GM18502 (cell line): ENCODE results near the gene MOB2.

Source experiments
- ATAC-seq: cut with Tn5 transposase; IDR thresholded peaks from one replicate; pipeline ENCODE4 v1.9.1; 2021; ENCODE audit warnings: mild to moderate bottlenecking; ENCODE audit not compliant: unreplicated experiment, poor library complexity

The MOB2 gene

GRCh38 chr11:1460396-1460985 is 26.1 kb downstream of the MOB2 start:
- no peak for ATAC-seq

- no peak for ATAC-seq
Observed at GRCh38 chr11:1459764-1460395, 26.7 kb downstream of the MOB2 start.

- no peak for ATAC-seq
Observed at GRCh38 chr11:1459219-1459575, 27.4 kb downstream of the MOB2 start.

- no peak for ATAC-seq
Observed at GRCh38 chr11:1458340-1459218, 28.0 kb downstream of the MOB2 start.

GRCh38 chr11:1457856-1458255 is 28.7 kb downstream of the MOB2 start:
- no peak for ATAC-seq

- no peak for ATAC-seq
Observed at GRCh38 chr11:1457326-1457680, 29.3 kb downstream of the MOB2 start.

GRCh38 chr11:1456596-1457325 is 29.8 kb downstream of the MOB2 start:
- no peak for ATAC-seq

- no peak for ATAC-seq
Observed at GRCh38 chr11:1456176-1456575, 30.4 kb downstream of the MOB2 start.

- ATAC-seq, result no peak
Observed at GRCh38 chr11:1455763-1456060, 30.9 kb downstream of the MOB2 start.

GRCh38 chr11:1455032-1455762 is 31.4 kb downstream of the MOB2 start:
- no peak for ATAC-seq

- ATAC-seq, result no peak
Observed at GRCh38 chr11:1454576-1454975, 32.0 kb downstream of the MOB2 start.

GRCh38 chr11:1453611-1454034 is 33.0 kb downstream of the MOB2 start:
- ATAC-seq, result no peak

- no peak for ATAC-seq
Observed at GRCh38 chr11:1452744-1453143, 33.8 kb downstream of the MOB2 start.

- ATAC-seq, result no peak
Observed at GRCh38 chr11:1451781-1452470, 34.7 kb downstream of the MOB2 start.

GRCh38 chr11:1450949-1451710 is 35.4 kb downstream of the MOB2 start:
- ATAC-seq, result no peak

- ATAC-seq, result no peak
Observed at GRCh38 chr11:1450344-1450875, 36.2 kb downstream of the MOB2 start.

- ATAC-seq, result no peak
Observed at GRCh38 chr11:1449490-1450243, 36.9 kb downstream of the MOB2 start.

GRCh38 chr11:1448882-1449281 is 37.7 kb downstream of the MOB2 start:
- ATAC-seq, result no peak
